ENCODE measurements around the gene TMEM208. TPM values are rescaled to one million over a fixed set of nuclear protein-coding genes. Genes with fewer than 3 reads are reported as not detected.

TMEM208 gene
- total RNA-seq, 1 donor from 2014 or later = 47.5 TPM

GRCh38 chr16:67263201-67263600 lies 36.3 kb downstream of the TMEM208 start:
- H3K27me3 Mint-ChIP-seq (ENCODE audit: low read depth, unreplicated experiment) = peaks cover 40% of the 10 kb centered on the region
- FAIRE-seq (no peak), DNase-seq (ENCODE audit: low read depth) (no peak)
- H3K27ac ChIP-seq (ENCODE audit: low read depth, low read length) = no peak overlapping the region
- no peak overlapping the region for H2AFZ ChIP-seq (ENCODE audit: low read depth, low read length)
- H3K27ac Mint-ChIP-seq (ENCODE audit: unreplicated experiment) = no peak overlapping the region
- H3K4me2 ChIP-seq (ENCODE audit: low read length) = no peak overlapping the region
- no peaks in the 10 kb centered on the region for H3K79me2 ChIP-seq (ENCODE audit: insufficient read depth, low read length)
- H3K9me3 Mint-ChIP-seq (ENCODE audit: unreplicated experiment) = peaks cover 9% of the 10 kb centered on the region
- no peaks in the 10 kb centered on the region for H4K20me1 ChIP-seq (ENCODE audit: insufficient read depth, low read length)
- H3K4me1 ChIP-seq (ENCODE audit: insufficient read depth, low read length) = peaks cover 7% of the 10 kb centered on the region
- no peak overlapping the region for H3K4me3 Mint-ChIP-seq (ENCODE audit: unreplicated experiment)
- H3K4me1 Mint-ChIP-seq (ENCODE audit: low read depth, unreplicated experiment) = peaks cover 8% of the 10 kb centered on the region
- H3K9me3 ChIP-seq (ENCODE audit: insufficient read depth, low read depth, low read length) = no peaks in the 10 kb centered on the region
- H3K36me3 ChIP-seq (ENCODE audit: insufficient read depth, low read length) = no peaks in the 10 kb centered on the region
- no peaks in the 10 kb centered on the region for H3K27me3 ChIP-seq (ENCODE audit: insufficient read depth, low read length)
- H3K4me3 ChIP-seq (ENCODE audit: insufficient read depth, low read depth, low read length) = no peak overlapping the region
- peaks cover 6% of the 10 kb centered on the region for H3K36me3 Mint-ChIP-seq (ENCODE audit: low read depth, unreplicated experiment)
- H3K9ac ChIP-seq (ENCODE audit: low read length) = no peak overlapping the region
- TF ChIP-seq EZH2 (IDR thresholded peaks at IDR 0.05; ENCODE audit: insufficient read depth, low read length) (no peak), CTCF (IDR thresholded peaks at IDR 0.05; ENCODE audit: insufficient read depth, low read depth, low read length) (no peak)

GRCh38 chr16:67264277-67264676 lies 37.3 kb downstream of the TMEM208 start:
- Mint-ChIP-seq H3K9me3 (ENCODE audit: unreplicated experiment) (peaks cover 9% of the 10 kb centered on the region), H3K4me1 (ENCODE audit: low read depth, unreplicated experiment) (peaks cover 10% of the 10 kb centered on the region), H3K27ac (ENCODE audit: unreplicated experiment) (no peak overlapping the region), H3K27me3 (ENCODE audit: low read depth, unreplicated experiment) (peaks cover 40% of the 10 kb centered on the region), H3K4me3 (ENCODE audit: unreplicated experiment) (no peak overlapping the region), H3K36me3 (ENCODE audit: low read depth, unreplicated experiment) (peaks cover 6% of the 10 kb centered on the region)
- TF ChIP-seq EZH2 (IDR thresholded peaks at IDR 0.05; ENCODE audit: insufficient read depth, low read length) (no peak), CTCF (IDR thresholded peaks at IDR 0.05; ENCODE audit: insufficient read depth, low read depth, low read length) (peak; percentile 15)
- FAIRE-seq (no peak), DNase-seq (ENCODE audit: low read depth) (no peak)
- H3K79me2 ChIP-seq (ENCODE audit: insufficient read depth, low read length) = no peaks in the 10 kb centered on the region
- no peaks in the 10 kb centered on the region for H3K9me3 ChIP-seq (ENCODE audit: insufficient read depth, low read depth, low read length)
- H3K36me3 ChIP-seq (ENCODE audit: insufficient read depth, low read length) = no peaks in the 10 kb centered on the region
- H3K4me2 ChIP-seq (ENCODE audit: low read length) = no peak overlapping the region
- H3K4me1 ChIP-seq (ENCODE audit: insufficient read depth, low read length) = peaks cover 17% of the 10 kb centered on the region
- H4K20me1 ChIP-seq (ENCODE audit: insufficient read depth, low read length) = no peaks in the 10 kb centered on the region
- no peak overlapping the region for H3K27ac ChIP-seq (ENCODE audit: low read depth, low read length)
- H2AFZ ChIP-seq (ENCODE audit: low read depth, low read length) = no peak overlapping the region
- no peak overlapping the region for H3K9ac ChIP-seq (ENCODE audit: low read length)
- no peaks in the 10 kb centered on the region for H3K27me3 ChIP-seq (ENCODE audit: insufficient read depth, low read length)
- no peak overlapping the region for H3K4me3 ChIP-seq (ENCODE audit: insufficient read depth, low read depth, low read length)

- H3K4me3 ChIP-seq (ENCODE audit: insufficient read depth, low read depth, low read length) = no peak overlapping the region
- H3K36me3 Mint-ChIP-seq (ENCODE audit: low read depth, unreplicated experiment) = peaks cover 6% of the 10 kb centered on the region
Observed at GRCh38 chr16:67264866-67265265, 37.9 kb downstream of the TMEM208 start.

More at GRCh38 chr16:67264866-67265265, 37.9 kb downstream of the TMEM208 start:
- Histone ChIP-seq H3K9ac (ENCODE audit: low read length) (no peak overlapping the region), H3K79me2 (ENCODE audit: insufficient read depth, low read length) (no peaks in the 10 kb centered on the region), H2AFZ (ENCODE audit: low read depth, low read length) (no peak overlapping the region), H3K27me3 (ENCODE audit: insufficient read depth, low read length) (no peaks in the 10 kb centered on the region), H4K20me1 (ENCODE audit: insufficient read depth, low read length) (no peaks in the 10 kb centered on the region), H3K4me2 (ENCODE audit: low read length) (no peak overlapping the region), H3K27ac (ENCODE audit: low read depth, low read length) (no peak overlapping the region), H3K9me3 (ENCODE audit: insufficient read depth, low read depth, low read length) (no peaks in the 10 kb centered on the region), H3K36me3 (ENCODE audit: insufficient read depth, low read length) (no peaks in the 10 kb centered on the region), H3K4me1 (ENCODE audit: insufficient read depth, low read length) (peaks cover 20% of the 10 kb centered on the region)
- no peak for FAIRE-seq
- Mint-ChIP-seq H3K9me3 (ENCODE audit: unreplicated experiment) (peaks cover 7% of the 10 kb centered on the region), H3K4me1 (ENCODE audit: low read depth, unreplicated experiment) (peaks cover 13% of the 10 kb centered on the region), H3K4me3 (ENCODE audit: unreplicated experiment) (no peak overlapping the region), H3K27me3 (ENCODE audit: low read depth, unreplicated experiment) (peaks cover 35% of the 10 kb centered on the region), H3K27ac (ENCODE audit: unreplicated experiment) (no peak overlapping the region)
- TF ChIP-seq CTCF (IDR thresholded peaks at IDR 0.05; ENCODE audit: insufficient read depth, low read depth, low read length) (no peak), EZH2 (IDR thresholded peaks at IDR 0.05; ENCODE audit: insufficient read depth, low read length) (no peak)
- DNase-seq (ENCODE audit: low read depth) = no peak
